Thymus (tissue), 11 donors: ENCODE measurements around the gene RPS16. TPM values are rescaled to one million over a fixed set of nuclear protein-coding genes. Genes with fewer than 3 reads are reported as not detected.
A peak's percentile ranks its signal among the peaks of the same experiment; 100 is the strongest.

ENCODE experiments used
- DNase-seq, 9 donors: peaks; one replicate each; pipeline ENCODE4 v3.0.0-alpha.2; 2013; ENCODE audit warnings: low spot score in 9 of 9, low read depth in 6 of 9, missing footprints in 1 of 9
- H3K27ac ChIP-seq, 2 donors: one replicate each; pipeline ENCODE4 v1.5.1; 2013; ENCODE audit warnings: control low read depth in 1 of 2, low read depth in 1 of 2, low read length in 1 of 2, mild to moderate bottlenecking in 1 of 2, moderate library complexity in 1 of 2
- H3K27me3 ChIP-seq, 2 donors: one replicate each; pipeline ENCODE4 v1.5.1; 2013; ENCODE audit warnings: low read length in 1 of 2; ENCODE audit not compliant: control insufficient read depth in 2 of 2, insufficient read depth in 1 of 2
- H3K36me3 ChIP-seq, 2 donors: one replicate each; pipeline ENCODE4 v1.5.1; 2013; ENCODE audit warnings: low read length in 1 of 2, mild to moderate bottlenecking in 1 of 2, moderate library complexity in 1 of 2; ENCODE audit not compliant: control insufficient read depth in 2 of 2, insufficient read depth in 2 of 2
- H3K4me1 ChIP-seq, 2 donors: one replicate each; pipeline ENCODE4 v1.5.1; 2013; ENCODE audit warnings: low read length in 2 of 2; ENCODE audit not compliant: control insufficient read depth in 2 of 2, insufficient read depth in 2 of 2
- H3K4me3 ChIP-seq, 2 donors: one replicate each; pipeline ENCODE4 v1.5.1; 2013; ENCODE audit warnings: low read length in 2 of 2, control low read depth in 1 of 2, mild to moderate bottlenecking in 1 of 2
- H3K9me3 ChIP-seq, 2 donors: one replicate each; pipeline ENCODE4 v1.5.1; 2013; ENCODE audit warnings: low read length in 1 of 2, mild to moderate bottlenecking in 1 of 2; ENCODE audit not compliant: control insufficient read depth in 2 of 2, insufficient read depth in 1 of 2
- WGBS: extraction: QIAGEN DNeasy Blood & Tissue Kit; methylation state at CpG from one replicate; pipeline ENCODE4 v1.1.7; 2013; 5-methylcytosine and 5-hydroxymethylcytosine counted together
- polyA plus RNA-seq: library from polyadenylated mRNA; stranded (reverse); fragments of 200-250 nt; gene quantifications from one replicate; pipeline ENCODE4 v1.2.3, GENCODE V29; 2013
- total RNA-seq: library from RNA; stranded (reverse); fragments of 120-200 nt; gene quantifications from one replicate; pipeline ENCODE4 v1.2.4, GENCODE V29; 2013
- donor health status: healthy.

Gene RPS16
- total and polyA plus RNA-seq, 2 donors, result 788 to 3,143 TPM

DNA sequence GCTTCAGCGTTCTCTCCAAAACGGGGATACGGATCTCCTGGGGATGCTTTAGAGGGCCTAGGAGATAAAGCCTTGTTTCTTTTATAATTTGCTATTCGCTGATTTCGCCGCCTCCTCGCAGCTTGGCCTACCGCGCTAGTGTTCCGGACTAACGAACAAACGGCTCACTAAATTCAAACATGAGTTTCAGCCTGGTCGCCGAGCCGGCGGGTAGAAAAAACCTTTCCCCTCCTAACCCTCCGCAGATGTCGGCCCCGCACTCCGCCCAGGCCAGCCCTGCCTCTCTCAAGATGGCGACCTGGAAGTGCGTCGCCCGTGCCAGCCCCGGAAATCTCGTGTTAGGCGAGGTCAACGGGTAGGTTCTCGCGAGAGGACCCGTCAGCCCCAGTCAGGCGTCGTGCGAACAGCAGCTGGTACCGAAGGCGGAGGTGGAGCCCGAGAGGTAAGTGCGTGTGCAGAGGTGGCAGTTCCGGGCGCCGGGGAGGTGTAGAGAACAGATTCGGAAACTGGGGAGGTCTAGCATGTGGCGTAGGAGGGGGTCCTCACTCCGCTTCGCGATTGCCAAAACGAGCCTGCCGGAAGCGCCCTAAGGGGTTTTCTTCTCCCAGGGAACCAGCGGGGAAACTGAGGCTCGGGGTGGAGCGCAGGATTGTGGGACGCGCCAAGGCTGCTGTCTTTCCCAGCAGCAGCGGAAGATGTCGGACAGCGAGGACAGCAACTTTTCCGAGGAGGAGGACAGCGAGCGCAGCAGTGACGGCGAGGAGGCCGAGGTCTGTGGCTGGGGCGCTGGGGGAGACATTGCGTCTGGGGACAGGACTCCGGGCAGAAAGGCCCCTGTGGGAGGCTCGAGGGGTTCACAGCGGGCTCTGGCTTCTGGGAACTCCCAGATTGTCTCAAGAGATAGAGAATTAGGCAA lies 9.7 kb upstream of the RPS16 start, which contains the start of gene SUPT5H:
TSS of gene SUPT5H (plus strand) at position 387 of the 916 bp plus-strand sequence. CDS start at position 696, 309 bp downstream.
- Histone ChIP-seq H3K4me3 (peak within 1 kb of the TSS; percentile 79 to 87), H3K27me3 (no peaks in the 10 kb centered on the region), H3K27ac (peak within 1 kb of the TSS; percentile 96 to 99), H3K4me1 (peaks cover 18 to 21% of the 10 kb centered on the region in 2 donors), H3K36me3 (peaks cover 3 to 4% of the 10 kb centered on the region in 2 donors), H3K9me3 (no peaks in the 10 kb centered on the region)
- DNase-seq, result peak; percentile 94 to 99 (median 97)
- WGBS, result under 1% methylated on average over 68 of the region's 68 CpGs

DNA sequence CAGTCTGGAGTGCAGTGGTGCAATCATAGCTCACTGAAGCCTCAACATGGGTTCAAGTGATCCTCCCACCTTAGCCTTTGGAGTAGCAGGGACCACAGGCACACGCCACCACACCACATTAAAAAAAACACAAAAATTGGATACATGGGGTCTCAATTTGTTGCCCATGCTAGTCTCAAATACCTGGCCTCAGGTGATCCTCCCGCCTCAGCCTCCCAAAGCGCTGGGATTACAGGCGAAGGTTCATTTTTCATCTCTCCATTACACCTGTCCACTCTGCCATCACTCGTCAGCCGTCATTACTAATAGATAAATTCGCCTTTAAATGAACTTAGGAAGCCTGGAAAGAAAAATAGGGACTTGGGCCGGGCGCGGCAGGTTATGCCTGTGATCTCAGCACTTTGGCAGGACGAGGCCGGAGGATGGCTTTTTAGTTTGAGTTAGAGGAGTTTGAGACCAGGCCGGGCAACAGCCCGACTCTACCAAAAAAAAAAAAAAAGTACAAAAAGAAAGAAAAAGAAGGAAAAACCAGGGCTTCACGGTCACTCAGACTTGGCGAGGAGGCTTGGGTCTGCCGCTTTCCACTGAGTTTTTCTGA lies 8.9 kb upstream of the RPS16 start:
- H3K36me3 ChIP-seq, result peaks cover 3 to 4% of the 10 kb centered on the region in 2 donors
- 7% methylated on average over 17 of the region's 17 CpGs for WGBS
- no peaks in the 10 kb centered on the region for H3K9me3 ChIP-seq
- peak in 1 of 9 donors; percentile 20 for DNase-seq
- H3K27ac ChIP-seq, result peak overlapping the region; percentile 96 to 99
- no peaks in the 10 kb centered on the region for H3K27me3 ChIP-seq
- peaks cover 18 to 21% of the 10 kb centered on the region in 2 donors for H3K4me1 ChIP-seq
- H3K4me3 ChIP-seq, result peak overlapping the region; percentile 79 to 87

DNA sequence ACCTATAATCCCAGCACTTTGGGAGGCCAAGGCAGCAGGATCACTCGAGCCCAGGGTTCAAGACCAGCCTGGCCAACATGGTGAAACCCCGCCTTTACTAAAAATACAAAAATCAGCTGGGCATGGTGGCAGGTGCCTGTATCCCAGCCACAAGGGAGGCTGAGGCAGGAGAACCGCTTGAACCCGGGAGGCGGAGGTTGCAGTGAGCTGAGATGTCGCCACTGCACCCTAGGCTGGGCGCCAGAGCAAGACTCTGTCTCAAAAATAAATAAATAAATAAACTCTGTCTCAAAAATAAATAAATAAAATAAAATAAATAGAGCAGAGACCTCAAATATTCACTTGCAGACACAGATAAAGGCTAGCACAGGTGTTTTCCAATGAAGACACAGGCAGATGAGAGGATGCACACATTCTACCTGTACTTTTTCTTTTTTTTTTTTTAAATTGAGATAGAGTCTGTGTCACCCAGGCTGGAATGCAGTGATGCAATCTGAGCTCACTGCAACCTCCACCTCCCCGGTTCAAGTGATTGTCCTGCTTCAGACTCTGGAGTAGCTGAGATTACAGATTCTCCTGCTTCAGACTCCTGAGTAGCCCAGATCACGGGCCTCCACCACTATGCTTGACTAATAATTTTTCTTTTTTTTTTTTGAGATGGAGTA lies 2.7 kb upstream of the RPS16 start:
- H3K4me1 ChIP-seq, result peaks cover 11 to 22% of the 10 kb centered on the region in 2 donors
- H3K9me3 ChIP-seq, result no peaks in the 10 kb centered on the region
- DNase-seq, result no peak
- 97% methylated on average over 9 of the region's 9 CpGs for WGBS
- peaks cover 10 to 15% of the 10 kb centered on the region in 2 donors for H3K36me3 ChIP-seq
- H3K4me3 ChIP-seq, result no peak overlapping the region
- H3K27me3 ChIP-seq, result peaks cover 0 to 6% of the 10 kb centered on the region in 2 donors
- no peak overlapping the region for H3K27ac ChIP-seq

DNA sequence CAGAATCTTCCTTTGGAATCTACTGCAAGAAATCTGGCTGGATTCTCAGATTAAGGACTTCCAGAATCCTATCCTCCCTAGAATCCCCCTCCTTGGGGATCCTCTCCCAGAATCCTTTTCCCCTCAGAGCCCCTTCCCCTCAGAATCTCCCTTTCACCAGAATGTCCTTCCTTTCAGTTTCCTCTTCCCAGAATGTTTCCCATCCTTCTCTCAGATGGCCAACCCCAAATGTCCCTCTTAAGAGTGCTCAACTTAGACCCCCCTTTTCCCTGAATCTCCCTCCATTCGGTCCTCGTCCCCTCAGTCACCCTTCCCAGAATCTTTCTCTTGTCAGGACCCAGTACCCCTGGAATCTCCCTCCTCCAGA lies 584 bp upstream of the RPS16 start:
- Histone ChIP-seq H3K9me3 (no peaks in the 10 kb centered on the region), H3K4me3 (peak overlapping the region; percentile 76 to 86), H3K27me3 (peaks cover 0 to 6% of the 10 kb centered on the region in 2 donors), H3K36me3 (peaks cover 26 to 32% of the 10 kb centered on the region in 2 donors), H3K27ac (peak overlapping the region; percentile 86 to 94), H3K4me1 (peaks cover 11 to 22% of the 10 kb centered on the region in 2 donors)
- WGBS, result 6% methylated on average over 2 of the region's 2 CpGs
- no peak for DNase-seq

DNA sequence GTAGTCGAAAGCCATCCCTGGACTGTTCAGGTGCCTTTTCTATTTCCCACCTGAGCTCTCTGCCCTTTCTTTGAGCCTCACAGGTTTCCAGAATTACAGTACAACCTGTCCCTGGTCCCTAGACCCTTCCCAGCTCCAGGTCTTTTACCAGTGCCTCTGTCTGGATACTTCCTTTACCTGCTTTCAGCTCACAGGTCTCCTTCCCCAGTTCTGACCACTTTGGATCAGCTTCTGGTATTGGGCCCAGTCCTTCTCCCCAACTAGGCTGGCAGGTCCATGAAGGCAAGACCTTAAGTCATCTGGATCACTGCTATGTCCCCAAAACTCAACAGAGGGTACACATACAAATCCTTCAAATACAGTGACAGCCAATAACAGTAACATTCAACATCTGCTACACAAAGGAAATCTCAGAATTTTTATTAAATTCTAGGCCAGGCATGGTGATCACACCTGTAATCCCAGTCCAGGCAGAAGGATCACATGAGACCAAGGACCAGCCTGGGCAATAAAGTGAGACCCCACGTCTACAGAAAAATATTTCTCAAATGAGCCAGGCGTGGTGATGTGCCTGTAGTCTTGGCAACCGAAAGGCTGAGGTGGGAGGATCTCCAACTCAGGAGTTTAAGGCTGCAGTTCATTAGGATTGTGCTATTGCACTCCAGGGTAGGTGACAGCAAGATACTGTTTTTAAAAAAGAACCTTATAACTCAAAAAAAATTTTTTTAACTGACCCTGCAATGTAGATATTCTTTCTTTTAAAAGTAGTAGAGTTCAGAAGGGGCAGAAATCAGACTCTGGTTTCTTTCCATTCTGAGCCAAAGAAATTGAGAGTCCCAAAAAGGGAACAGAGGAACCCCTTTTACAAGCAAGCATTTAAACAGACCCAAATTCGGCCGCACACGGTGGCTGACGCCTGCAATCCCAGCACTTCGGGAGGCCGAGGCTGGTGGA lies 1.3 kb downstream of the RPS16 start:
- peaks cover 26 to 34% of the 10 kb centered on the region in 2 donors for H3K36me3 ChIP-seq
- no peak for DNase-seq
- peaks cover 11 to 26% of the 10 kb centered on the region in 2 donors for H3K4me1 ChIP-seq
- no peak overlapping the region for H3K27ac ChIP-seq
- peak overlapping the region; percentile 76 to 86 for H3K4me3 ChIP-seq
- WGBS, result 76% methylated on average over 10 of the region's 10 CpGs
- peaks cover 0 to 6% of the 10 kb centered on the region in 2 donors for H3K27me3 ChIP-seq
- H3K9me3 ChIP-seq, result no peaks in the 10 kb centered on the region

DNA sequence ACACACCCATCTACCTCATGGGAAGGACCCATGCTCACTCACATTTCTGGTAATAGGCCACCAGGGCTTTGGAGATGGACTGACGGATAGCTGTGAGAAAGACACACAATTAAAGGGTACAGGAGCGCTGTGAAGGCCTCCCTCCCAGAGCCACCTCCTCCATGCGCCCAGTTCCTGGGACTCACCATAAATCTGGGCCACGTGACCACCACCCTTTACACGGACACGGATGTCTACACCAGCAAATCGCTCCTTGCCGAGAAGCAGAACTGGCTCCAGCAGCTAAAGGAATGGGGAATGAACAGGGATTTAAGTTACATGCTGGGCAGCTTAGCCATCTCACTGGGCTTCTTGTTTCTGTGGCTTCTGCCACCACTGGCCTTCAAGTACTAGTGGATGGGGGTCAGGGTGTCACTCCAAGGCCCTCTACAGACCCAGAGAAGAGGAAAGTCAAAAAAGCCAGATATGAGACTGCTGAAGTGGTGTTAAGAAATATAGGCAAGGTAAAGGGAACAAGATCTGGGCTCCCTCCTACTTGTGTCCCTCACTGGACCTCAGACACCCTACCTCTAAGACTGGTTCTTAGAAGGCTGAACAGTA lies 2.2 kb downstream of the RPS16 start:
- H3K4me1 ChIP-seq, result peaks cover 11 to 26% of the 10 kb centered on the region in 2 donors
- peaks cover 0 to 9% of the 10 kb centered on the region in 2 donors for H3K27me3 ChIP-seq
- no peak overlapping the region for H3K4me3 ChIP-seq
- 98% methylated on average over 8 of the region's 8 CpGs for WGBS
- peaks cover 26 to 34% of the 10 kb centered on the region in 2 donors for H3K36me3 ChIP-seq
- DNase-seq, result no peak
- H3K9me3 ChIP-seq, result no peaks in the 10 kb centered on the region
- no peak overlapping the region for H3K27ac ChIP-seq

DNA sequence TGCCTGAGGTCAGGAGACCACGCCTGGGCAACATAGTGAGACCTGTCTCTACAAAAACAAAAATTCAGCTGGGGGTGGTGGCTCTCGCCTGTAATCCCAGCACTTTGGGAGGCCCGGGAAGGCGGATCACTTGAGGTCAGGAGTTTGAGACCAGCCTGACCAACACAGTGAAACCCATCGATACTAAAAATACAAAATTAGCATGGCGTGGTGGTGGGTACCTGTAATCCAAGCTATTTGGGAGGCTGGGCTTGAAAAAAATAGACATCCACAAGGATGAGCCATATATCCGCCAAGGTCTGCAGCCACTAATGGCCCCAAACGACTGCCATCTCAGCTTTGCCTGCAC lies 3.1 kb downstream of the RPS16 start:
- H3K27ac ChIP-seq, result no peak overlapping the region
- no peak overlapping the region for H3K4me3 ChIP-seq
- peaks cover 26 to 34% of the 10 kb centered on the region in 2 donors for H3K36me3 ChIP-seq
- peaks cover 11 to 26% of the 10 kb centered on the region in 2 donors for H3K4me1 ChIP-seq
- H3K9me3 ChIP-seq, result no peaks in the 10 kb centered on the region
- DNase-seq, result no peak
- WGBS, result 90% methylated on average over 8 of the region's 8 CpGs
- peaks cover 0 to 10% of the 10 kb centered on the region in 2 donors for H3K27me3 ChIP-seq
